ENCODE measurements around the gene CTNNA1. TPM values are rescaled to one million over a fixed set of nuclear protein-coding genes. Genes with fewer than 3 reads are reported as not detected.
A peak's percentile ranks its signal among the peaks of the same experiment; 100 is the strongest.
"Not testable (repeated sequence)": the region's sequence is repeated elsewhere in the genome, so short reads cannot be mapped to it uniquely, and the experiment has no call there.

The CTNNA1 gene
- polyA plus RNA-seq, 1 donor (not counting 4 experiments of a cell fraction or from before 2014, with no cell fraction given), result 119 TPM

DNA sequence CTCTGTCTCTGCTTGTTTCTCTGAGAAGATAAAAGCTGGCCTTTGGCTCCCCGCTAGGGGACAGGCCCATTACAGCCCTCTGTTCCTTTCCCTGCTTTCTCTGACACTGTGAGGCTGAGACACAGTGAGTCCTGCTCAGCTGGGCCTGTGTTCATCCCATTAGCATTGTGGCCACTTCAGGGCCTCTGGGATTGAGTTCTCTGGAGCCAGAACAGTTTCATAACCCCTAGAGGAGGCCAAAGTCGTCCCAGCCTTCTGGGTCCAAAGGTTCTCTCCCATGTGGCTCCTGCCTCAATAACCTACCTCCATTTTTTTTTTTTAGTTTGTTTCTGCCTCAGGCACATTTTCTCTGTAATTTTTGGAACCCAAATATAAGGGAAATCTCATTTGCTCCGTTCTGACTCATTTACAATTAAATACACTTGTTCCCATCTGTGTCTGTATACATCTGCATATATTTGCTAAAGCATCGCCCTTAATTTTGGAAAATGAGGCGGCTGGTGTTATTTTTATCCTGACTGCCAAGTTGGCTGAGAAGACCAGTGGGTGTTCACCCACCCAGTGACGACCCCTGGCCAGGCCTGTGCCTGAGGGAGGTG is 27.3 kb upstream of the CTNNA1 start:
- peaks cover 31% of the 10 kb centered on the region for H3K4me1 ChIP-seq (ENCODE audit: control insufficient read depth, extremely low read depth, insufficient read depth, low read length)
- H3K4me2 ChIP-seq (ENCODE audit: control insufficient read depth, extremely low read depth, insufficient read depth, low read depth, low read length), result peak overlapping the region; percentile 74
- no peaks in the 10 kb centered on the region for H3K79me2 ChIP-seq (ENCODE audit: control insufficient read depth, insufficient read depth, low read length)
- no peaks in the 10 kb centered on the region for H3K9me3 ChIP-seq (ENCODE audit: control insufficient read depth, low read depth, low read length)
- peak overlapping the region; percentile 75 for H3K9ac ChIP-seq (ENCODE audit: control insufficient read depth, extremely low read depth, insufficient read depth, low read length)
- H3K9me1 ChIP-seq (ENCODE audit: control insufficient read depth, extremely low read depth, insufficient read depth, low read length), result no peaks in the 10 kb centered on the region
- FAIRE-seq, result no peak
- peak overlapping the region in 2 of 3 experiments; percentile 43 to 50 for H3K4me3 ChIP-seq (ENCODE audit: control insufficient read depth in 2 of 3, extremely low read depth in 1 of 3, insufficient read depth in 2 of 3, low read depth in 1 of 3, low read length in 3 of 3)
- no peak for DNase-seq (ENCODE audit: low read depth, low spot score)
- H4K20me1 ChIP-seq (ENCODE audit: control insufficient read depth, extremely low read depth, insufficient read depth, low read length), result no peaks in the 10 kb centered on the region
- dilution Hi-C loops (cut with MboI; ENCODE audit: extremely low pct_ligation_motif_present, low sequenced_read_pairs), result no loop called here
- peak overlapping the region; percentile 72 for H2AFZ ChIP-seq (ENCODE audit: control insufficient read depth, low read length)
- TF ChIP-seq EZH2 (IDR thresholded peaks at IDR 0.05; ENCODE audit: low read length), result no peak
- TF ChIP-seq, protein P1, sequence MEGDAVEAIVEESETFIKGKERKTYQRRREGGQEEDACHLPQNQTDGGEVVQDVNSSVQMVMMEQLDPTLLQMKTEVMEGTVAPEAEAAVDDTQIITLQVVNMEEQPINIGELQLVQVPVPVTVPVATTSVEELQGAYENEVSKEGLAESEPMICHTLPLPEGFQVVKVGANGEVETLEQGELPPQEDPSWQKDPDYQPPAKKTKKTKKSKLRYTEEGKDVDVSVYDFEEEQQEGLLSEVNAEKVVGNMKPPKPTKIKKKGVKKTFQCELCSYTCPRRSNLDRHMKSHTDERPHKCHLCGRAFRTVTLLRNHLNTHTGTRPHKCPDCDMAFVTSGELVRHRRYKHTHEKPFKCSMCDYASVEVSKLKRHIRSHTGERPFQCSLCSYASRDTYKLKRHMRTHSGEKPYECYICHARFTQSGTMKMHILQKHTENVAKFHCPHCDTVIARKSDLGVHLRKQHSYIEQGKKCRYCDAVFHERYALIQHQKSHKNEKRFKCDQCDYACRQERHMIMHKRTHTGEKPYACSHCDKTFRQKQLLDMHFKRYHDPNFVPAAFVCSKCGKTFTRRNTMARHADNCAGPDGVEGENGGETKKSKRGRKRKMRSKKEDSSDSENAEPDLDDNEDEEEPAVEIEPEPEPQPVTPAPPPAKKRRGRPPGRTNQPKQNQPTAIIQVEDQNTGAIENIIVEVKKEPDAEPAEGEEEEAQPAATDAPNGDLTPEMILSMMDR (optimal IDR thresholded peaks at IDR 0.05 in 1 of 3, IDR thresholded peaks at IDR 0.05 in 1 of 3, conservative IDR thresholded peaks at IDR 0.05 in 1 of 3; ENCODE audit: extremely low read depth in 1 of 3, insufficient read depth in 2 of 3, low read length in 3 of 3), result no peak
- no peaks in the 10 kb centered on the region for H3K36me3 ChIP-seq (ENCODE audit: control insufficient read depth in 2 of 2, extremely low read depth in 1 of 2, insufficient read depth in 2 of 2, low read length in 2 of 2)
- peak overlapping the region; percentile 83 for H3K27ac ChIP-seq (ENCODE audit: control insufficient read depth, insufficient read depth, low read length)
- no peaks in the 10 kb centered on the region for H3K27me3 ChIP-seq (ENCODE audit: control insufficient read depth, extremely low read depth, insufficient read depth, low read length)

DNA sequence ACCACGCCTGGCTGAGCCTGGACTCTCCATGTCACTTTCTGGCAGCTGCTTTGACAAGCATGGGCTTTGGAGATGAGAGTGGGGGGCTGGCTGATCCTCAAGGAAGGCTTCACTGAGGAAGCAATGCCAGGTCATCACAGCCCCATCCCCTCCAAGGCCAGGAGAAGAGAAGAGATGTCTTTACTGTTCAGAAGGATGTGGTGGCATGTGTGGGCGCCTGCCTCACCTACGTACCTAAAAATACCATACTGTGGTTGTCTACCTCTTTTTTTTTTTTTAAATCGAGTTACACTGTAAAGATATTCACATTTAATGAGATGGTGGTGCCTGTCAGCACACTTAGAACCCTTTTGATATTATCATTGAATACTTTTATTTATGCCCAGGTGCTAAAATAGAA is 26.4 kb upstream of the CTNNA1 start:
- dilution Hi-C loops (cut with MboI; ENCODE audit: extremely low pct_ligation_motif_present, low sequenced_read_pairs), result no loop called here
- Histone ChIP-seq H3K9me1 (ENCODE audit: control insufficient read depth, extremely low read depth, insufficient read depth, low read length) (no peaks in the 10 kb centered on the region), H3K4me3 (ENCODE audit: control insufficient read depth in 2 of 3, extremely low read depth in 1 of 3, insufficient read depth in 2 of 3, low read depth in 1 of 3, low read length in 3 of 3) (no peak overlapping the region), H3K79me2 (ENCODE audit: control insufficient read depth, insufficient read depth, low read length) (no peaks in the 10 kb centered on the region), H3K36me3 (ENCODE audit: control insufficient read depth in 2 of 2, extremely low read depth in 1 of 2, insufficient read depth in 2 of 2, low read length in 2 of 2) (no peaks in the 10 kb centered on the region), H4K20me1 (ENCODE audit: control insufficient read depth, extremely low read depth, insufficient read depth, low read length) (no peaks in the 10 kb centered on the region), H3K4me2 (ENCODE audit: control insufficient read depth, extremely low read depth, insufficient read depth, low read depth, low read length) (no peak overlapping the region), H3K27ac (ENCODE audit: control insufficient read depth, insufficient read depth, low read length) (no peak overlapping the region), H3K4me1 (ENCODE audit: control insufficient read depth, extremely low read depth, insufficient read depth, low read length) (peaks cover 31% of the 10 kb centered on the region), H3K9me3 (ENCODE audit: control insufficient read depth, low read depth, low read length) (no peaks in the 10 kb centered on the region), H3K27me3 (ENCODE audit: control insufficient read depth, extremely low read depth, insufficient read depth, low read length) (no peaks in the 10 kb centered on the region), H2AFZ (ENCODE audit: control insufficient read depth, low read length) (no peak overlapping the region), H3K9ac (ENCODE audit: control insufficient read depth, extremely low read depth, insufficient read depth, low read length) (no peak overlapping the region)
- FAIRE-seq (no peak), DNase-seq (ENCODE audit: low read depth, low spot score) (no peak)
- TF ChIP-seq, protein P1 (optimal IDR thresholded peaks at IDR 0.05 in 1 of 3, IDR thresholded peaks at IDR 0.05 in 1 of 3, conservative IDR thresholded peaks at IDR 0.05 in 1 of 3; ENCODE audit: extremely low read depth in 1 of 3, insufficient read depth in 2 of 3, low read length in 3 of 3), result no peak
- TF ChIP-seq EZH2 (IDR thresholded peaks at IDR 0.05; ENCODE audit: low read length), result no peak

DNA sequence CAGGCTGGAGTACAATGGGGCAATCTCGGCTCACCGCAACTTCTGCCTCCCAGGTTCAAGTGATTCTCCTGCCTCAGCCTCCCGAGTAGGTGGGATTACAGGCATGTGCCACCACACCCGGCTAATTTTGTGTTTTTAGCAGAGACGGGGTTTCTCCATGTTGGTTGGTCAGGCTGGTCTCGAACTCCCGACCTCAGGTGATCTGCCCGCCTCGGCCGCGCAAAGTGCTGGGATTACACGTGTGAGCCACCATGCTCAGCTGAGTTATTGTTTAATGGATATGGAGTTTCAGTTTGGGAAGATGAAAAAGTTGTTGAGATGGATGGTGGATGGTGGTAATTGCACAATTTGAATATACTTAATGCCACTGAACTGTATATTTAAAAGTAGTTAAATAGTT is 22.7 kb upstream of the CTNNA1 start:
- H3K9ac ChIP-seq (ENCODE audit: control insufficient read depth, extremely low read depth, insufficient read depth, low read length); H3K9me1 ChIP-seq (ENCODE audit: control insufficient read depth, extremely low read depth, insufficient read depth, low read length); H3K4me1 ChIP-seq (ENCODE audit: control insufficient read depth, extremely low read depth, insufficient read depth, low read length); dilution Hi-C loops (cut with MboI; ENCODE audit: extremely low pct_ligation_motif_present, low sequenced_read_pairs); H3K4me3 ChIP-seq (ENCODE audit: control insufficient read depth in 2 of 3, extremely low read depth in 1 of 3, insufficient read depth in 2 of 3, low read depth in 1 of 3, low read length in 3 of 3); DNase-seq (ENCODE audit: low read depth, low spot score); H3K79me2 ChIP-seq (ENCODE audit: control insufficient read depth, insufficient read depth, low read length); H3K36me3 ChIP-seq (ENCODE audit: control insufficient read depth in 2 of 2, extremely low read depth in 1 of 2, insufficient read depth in 2 of 2, low read length in 2 of 2); H3K27ac ChIP-seq (ENCODE audit: control insufficient read depth, insufficient read depth, low read length); H2AFZ ChIP-seq (ENCODE audit: control insufficient read depth, low read length); FAIRE-seq; H4K20me1 ChIP-seq (ENCODE audit: control insufficient read depth, extremely low read depth, insufficient read depth, low read length); H3K27me3 ChIP-seq (ENCODE audit: control insufficient read depth, extremely low read depth, insufficient read depth, low read length); H3K4me2 ChIP-seq (ENCODE audit: control insufficient read depth, extremely low read depth, insufficient read depth, low read depth, low read length); H3K9me3 ChIP-seq (ENCODE audit: control insufficient read depth, low read depth, low read length): not testable (repeated sequence)

Measured in keratinocyte (primary cell).